HUDEP-2 (cell line): ENCODE results near the gene ACSS1.

ENCODE experiments used
- DNase-seq, 76 experiments: peaks; one replicate each; lab custom pipeline; 2025; ENCODE audit not compliant: unreplicated experiment in 76 of 76; lab: John Stamatoyannopoulos, UW

Gene ACSS1

DNA sequence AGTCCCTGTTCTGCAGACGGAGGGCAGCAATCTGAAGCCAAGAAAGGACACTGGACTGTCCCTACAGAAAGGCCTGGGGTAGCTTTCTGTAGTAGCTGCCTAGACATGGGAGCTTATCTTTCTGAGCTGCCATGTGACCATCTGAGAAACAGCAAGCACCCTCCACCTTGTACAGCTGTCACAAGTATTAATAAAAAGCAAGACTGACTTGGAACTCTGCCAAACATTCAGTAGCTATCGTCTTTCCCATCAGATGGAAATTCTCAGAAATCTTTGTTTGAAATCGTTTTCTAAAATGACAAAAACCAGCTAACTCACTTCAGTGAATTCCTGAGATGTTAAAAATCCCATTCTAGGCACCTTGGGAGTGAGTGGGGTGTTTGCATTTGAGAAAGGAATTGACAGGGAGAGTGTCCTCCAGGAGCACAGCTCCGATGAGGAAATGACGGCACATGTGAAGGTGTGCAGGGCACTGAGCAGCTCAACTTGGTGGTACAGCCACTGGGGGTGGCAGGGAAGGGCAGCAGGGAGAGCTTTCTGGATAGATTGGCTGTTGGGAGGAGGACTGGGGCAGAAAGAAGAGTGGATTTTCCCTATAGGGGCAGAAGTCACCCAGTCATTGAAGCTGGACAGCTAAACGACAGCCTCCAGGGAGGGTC is 24.5 kb downstream of the ACSS1 start:
- DNase-seq: peak in 21 of 76 experiments; percentile 8 to 51 (median 24)

DNA sequence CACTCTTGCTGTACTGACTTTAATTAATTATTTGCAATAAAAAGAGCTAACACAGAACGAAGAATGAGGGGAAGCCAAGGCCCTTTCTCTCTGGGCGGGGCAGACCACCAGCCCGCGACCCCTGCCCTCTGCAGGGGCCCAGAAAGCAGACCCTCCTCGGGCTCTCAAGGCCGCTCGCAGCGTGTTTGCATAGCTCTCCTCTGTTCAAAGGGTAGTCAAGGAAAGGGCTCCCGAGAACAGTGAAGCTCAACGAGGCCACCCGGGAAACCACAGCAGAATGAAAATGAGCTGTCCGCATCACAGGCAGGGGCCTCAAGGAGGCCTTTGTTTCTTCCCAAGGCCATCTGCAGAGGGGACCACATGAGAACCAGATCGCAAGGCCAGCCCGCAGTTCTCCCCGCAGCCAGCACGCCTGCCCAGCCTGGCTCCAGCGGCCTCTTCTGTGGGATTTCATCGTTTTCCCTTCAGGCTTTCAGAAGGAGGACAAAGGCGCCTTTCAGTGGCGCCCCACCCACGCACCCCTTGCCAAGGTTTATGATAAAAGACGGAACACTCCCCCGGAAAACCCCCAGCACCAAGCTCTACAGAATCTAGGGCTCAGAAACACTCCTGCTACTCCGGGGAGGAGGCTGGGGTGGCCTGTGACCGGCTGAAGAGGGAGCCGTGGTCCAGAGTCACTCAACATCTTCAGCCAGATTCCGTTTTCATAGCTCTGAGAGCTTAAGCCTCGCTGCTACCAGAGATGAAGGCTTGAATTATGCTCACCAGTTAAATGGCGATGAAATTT is 25.3 kb downstream of the ACSS1 start:
- DNase-seq: peak in 14 of 76 experiments; percentile 6 to 46 (median 22)

DNA sequence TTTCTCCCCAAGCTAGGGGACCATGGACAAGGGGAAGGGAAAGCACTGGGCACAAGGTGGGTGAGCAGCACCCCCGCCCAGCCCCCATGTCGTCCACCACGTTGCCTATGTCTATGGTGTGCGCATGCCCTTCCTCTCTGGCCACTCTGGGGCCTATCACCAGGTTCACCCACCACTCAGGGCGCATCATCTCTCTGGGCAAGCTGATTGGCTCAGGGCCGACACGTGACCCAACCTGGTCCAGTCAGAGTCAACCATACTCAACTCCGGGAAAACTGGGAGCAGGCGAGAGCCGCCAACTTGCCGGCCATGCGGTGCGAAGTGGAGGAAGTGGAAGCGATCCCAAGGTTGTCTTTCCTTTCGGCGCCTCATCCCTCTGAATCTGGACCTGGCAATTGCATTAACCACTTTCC is 25.9 kb downstream of the ACSS1 start:
- DNase-seq: no peak

DNA sequence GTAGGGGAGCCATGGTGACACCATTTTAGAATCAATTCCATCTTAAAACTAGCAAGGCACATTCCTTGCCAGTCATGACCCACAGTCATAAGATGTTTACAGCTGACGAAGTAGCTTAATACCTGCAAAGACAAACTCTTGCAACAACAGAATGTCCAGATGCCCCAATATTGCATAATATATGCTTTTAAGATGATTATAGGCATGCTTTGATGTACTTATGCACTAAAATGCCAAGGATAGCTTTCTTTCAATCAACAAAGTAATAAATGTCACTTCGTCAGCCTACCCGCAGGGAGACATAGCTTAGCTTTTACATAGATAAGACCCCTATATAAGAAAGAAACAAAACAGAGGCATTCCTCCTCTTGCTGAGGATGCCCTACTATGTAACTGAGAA is 26.7 kb downstream of the ACSS1 start:
- no peak for DNase-seq

DNA sequence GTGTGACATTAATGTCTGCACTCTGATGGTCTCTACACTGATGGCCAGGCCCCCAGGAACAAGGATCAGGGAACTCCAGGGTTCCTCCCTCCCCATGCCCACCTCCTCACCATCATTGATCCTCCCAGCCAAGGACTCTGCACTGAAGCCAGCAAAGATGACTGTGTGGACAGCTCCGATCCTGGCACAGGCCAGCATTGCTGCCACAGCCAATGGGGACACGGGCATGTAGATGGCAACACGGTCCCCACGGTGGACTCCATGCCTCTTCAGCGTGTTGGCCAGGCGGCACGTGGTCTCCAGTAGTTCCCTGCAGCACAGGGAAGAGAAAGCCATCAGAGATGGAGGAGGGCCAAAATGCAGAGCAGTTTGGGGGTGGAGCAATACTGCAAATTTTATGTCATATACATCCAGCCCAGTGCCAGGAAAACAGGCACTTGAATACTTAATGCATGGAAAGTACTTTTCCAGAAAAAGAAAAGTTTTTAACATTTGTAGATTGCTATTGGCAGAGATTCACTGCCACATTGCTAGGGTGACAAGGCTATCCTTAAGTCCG is 27.2 kb downstream of the ACSS1 start:
- no peak for DNase-seq

DNA sequence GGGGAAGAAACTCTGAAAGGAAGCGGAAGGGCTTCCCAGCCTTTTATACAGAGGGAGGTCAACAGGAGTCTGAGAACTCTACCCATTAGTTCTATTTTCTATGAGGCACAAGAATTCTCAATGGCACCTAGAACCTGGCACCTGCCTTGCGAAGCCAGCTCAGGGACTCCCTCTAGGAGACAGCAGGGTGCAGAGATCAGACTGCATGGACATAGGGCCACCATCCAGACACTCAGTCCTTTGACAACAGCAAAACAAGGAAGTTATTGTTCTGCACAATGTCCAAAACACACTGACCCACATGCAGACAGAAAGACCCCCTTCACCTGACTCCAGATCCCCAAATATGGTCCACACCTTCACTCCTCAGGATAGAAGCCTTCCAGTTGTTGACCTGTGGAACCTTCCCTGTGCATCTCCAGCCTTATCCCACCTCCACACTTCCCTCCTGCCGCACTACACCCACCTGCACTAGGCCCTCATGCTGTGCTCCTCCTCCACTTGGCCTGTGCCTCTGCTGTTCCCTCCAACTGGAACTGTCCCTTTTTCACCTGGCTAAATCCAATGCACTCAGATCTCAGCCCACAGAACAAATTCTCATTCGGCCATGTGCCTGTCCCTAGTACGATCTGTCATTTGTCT is 27.8 kb downstream of the ACSS1 start:
- no peak for DNase-seq

DNA sequence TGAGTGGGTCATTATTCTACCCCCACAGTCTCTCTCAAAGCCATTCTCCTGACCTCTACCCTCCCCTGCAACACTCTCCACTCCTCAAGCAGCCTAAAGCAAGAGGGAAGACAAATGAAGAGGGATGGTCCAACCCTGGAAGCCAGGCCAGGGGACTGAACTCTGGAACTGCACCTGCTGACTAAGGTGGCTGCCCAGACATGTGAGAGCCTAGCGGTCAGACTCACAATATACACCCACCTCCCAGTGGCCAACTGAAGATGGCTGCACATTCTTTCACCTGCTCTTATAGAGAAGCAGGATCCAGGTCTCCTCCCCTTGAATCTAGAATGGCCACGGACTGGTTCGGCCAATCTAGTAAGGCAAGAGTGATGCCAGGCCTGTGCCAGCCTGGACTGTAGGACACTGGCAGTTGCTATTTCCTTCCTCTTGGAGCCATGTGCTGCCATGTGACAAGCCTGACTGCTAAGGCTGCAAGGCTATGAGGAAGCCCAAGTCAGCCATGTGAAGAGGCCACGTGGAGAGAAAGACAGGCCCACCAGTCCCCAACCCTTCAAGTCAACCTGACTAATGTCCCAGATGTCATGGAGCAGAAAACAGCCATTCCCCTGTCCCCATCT is 31.8 kb downstream of the ACSS1 start:
- no peak for DNase-seq

DNA sequence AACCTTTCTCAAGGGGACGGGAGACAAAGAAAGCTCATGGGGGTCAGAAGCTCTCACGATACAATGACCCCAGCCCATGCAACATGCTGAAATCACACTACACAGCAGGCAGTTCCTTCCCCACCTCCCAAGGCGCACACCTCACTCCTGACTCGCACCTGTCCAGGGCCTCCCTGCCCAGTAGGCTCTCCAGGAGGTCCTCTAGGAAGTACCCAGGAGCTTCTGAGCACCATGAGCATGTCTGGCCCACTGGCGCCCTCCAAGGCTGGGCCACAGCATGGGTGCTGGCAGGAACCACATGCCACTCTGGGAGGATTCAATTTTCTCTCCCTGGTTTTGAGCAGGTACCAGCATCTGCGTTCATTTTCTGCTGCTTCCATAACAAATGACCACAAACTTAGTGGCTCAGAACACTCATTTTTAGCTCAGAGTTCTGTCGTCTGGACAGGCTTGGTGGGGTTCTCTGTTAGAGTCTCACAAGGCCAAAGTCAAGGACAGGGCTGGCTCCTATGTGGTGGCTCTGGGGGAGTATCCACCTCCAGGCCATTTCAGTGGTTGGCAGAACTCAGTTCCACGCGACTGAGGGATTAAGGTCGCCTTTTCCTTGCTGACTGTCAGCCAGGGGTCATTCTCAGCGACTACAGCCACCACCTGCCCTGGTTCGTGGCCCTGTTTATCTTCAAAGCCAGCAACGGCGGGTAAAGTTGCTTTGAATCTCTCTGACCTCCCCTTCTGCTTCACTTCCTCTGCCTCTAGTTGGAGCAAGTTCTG is 32.7 kb downstream of the ACSS1 start:
- DNase-seq: no peak

DNA sequence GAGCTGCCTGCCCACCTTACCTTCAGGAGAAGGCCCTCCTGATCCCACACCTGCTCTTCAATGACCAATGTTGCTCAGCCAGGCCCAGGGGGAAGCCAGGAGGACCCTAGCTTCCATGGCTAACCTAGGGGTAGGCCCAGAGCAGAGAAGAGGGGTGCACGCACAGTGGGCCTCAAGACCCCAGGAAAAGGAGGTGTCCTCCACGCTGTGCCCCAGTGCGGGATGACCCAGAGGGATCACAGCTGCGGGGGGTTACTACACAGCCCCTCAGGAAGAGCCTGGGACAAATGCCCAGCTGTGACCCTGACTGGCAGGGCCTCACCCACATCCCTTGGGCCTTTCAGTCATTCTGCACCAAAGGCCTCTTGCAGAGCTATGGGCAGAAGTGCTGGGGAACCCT is 33.8 kb downstream of the ACSS1 start:
- DNase-seq: no peak

DNA sequence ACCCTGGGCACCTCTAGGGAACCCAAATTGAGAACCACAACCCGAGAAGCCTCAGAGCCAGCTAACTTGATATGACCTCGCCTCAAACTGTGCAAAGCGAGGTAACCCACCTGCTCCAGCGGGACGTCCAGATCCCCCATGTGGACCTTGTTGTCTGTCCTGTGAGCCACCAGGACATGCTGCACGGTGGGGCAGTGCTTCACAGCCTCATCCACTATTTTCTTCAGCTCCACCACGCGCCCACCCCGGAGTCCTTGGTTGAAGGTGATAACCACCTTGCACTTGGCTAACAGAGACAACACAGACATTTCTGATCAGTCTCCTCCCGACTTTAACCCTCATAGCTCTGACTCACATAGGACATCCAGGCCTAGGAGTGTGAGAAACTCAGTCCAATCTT is 34.6 kb downstream of the ACSS1 start:
- peak in 9 of 76 experiments; percentile 7 to 23 (median 16) for DNase-seq

DNA sequence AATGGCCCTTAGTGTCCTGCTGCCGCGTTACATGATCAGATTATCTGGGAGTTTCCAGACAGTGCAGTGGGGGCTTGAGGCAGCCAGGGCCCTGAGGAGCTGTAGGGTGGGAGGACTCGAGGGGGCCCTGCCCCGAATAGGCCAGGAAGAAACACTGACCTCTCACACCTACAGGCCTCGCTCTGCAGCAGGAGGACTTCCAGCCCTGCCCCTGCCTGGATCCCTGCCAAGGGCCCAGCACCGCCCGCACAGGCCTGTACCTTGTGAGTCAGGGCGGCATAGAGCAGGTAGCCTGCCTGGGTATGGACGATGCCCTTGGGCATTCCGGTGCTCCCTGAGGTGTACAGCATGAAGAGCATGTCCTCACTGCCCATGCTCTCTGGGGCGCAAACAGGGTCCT is 35.3 kb downstream of the ACSS1 start:
- DNase-seq: peak in 14 of 76 experiments; percentile 3 to 34 (median 18)

DNA sequence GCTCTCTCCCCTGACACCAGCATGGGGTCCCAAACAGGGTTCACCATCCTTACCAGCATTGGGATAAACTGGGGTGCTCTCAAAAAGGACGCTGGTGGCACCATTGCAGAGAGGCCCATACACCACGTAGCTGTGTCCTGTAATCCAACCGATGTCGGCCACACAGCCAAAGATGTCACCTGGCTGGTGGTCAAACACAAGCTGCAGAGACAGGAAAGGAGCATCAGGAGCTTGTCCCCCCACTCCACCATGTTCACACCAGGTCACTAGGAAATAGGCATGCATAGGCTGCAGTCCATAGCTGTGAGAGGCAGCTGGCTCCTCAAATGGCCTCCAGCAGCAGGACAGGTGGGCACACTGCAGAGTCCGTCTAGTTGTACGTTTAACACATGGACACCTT is 36.6 kb downstream of the ACSS1 start:
- no peak for DNase-seq

DNA sequence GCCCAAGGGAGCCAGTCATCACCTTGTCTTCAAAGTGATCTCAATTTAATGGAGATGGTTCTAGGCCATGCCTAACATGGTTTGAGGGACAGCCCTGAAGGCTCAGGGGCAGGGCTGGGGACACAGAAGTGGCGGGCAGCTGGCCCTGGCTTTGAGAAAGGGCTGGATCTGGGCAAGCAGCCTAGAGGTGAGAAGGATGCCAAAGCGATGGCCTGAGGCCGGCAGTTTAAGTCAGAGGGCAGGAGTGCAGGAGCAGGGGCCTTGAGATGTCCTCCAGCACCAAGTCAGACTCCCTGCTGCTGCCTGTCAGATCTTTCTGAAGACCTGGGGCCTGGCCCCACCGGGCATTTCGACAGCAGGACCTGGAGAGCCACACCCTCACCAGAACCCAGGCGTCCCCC is 37.0 kb downstream of the ACSS1 start:
- DNase-seq: no peak

DNA sequence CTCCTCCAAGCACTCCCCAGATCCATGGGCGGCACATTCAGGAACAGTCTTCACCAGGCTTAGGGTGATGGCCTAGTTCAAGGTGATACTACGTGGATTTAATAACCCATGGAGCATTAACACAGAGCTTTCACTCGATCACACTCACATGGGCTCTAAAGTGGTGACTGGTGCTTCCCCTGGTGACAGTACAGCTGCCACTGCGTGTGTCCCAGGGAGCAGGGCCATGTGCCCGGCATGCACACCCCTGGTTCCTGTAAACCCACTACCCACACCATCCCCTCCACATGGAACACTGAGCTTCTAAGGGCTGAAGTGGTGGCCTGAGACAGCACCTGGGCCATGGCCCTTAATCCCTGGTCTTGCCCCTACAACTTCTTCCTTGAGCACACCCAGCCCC is 37.6 kb downstream of the ACSS1 start:
- no peak for DNase-seq

DNA sequence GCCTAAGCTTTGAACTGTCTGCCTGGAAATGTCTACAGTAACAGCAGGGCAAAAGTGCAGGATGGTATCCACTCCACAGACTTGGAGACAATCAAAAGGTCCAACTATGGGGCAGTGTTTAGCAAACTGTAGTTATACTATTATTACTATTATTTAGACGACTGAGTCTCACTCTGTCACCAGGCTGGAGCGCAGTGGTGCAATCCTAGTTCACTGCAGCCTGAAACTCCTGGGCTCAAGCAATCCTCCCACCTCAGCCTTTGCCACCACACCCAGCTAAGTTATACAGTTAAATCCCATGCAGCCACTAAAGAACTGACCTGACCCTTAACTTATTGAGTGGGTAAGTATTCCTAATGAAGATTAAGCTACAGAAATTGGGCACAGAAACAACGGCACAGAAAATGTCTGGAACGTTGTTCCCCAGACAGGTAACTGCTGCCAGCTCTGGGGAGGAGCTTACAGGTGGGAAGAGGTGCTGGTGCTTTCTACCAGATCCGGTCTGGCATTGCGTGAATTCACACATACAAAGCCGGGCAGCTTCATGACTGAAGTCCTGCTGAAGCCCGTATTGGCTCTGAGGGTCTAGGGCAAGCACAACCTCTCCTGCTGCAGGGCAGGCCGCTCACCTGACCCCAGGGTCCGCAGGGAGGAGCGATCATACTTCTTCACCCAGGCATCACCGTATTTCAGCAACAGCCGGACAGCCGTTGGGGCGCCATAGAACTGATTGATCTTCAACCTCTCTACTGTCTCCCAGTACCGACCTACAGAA is 38.4 kb downstream of the ACSS1 start:
- DNase-seq: no peak

DNA sequence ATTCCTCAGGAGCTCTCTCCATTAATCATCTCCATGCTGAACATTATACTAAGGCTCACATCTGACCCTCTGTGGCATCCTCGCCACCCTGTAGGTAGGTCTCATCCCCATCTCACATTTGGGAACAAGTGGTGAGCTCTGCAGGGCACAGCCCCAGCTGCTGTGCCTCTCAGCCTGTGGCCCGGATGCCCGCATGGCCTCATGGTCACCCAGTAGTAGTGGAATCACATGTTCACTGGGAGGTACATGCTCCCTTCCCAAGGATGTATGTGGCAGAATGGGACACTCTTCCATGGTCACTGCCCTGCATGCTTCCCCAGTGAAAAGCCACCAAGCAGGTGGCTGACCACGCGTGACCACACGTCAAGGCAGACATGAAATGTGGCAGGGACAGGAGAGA is 39.1 kb downstream of the ACSS1 start:
- no peak for DNase-seq

DNA sequence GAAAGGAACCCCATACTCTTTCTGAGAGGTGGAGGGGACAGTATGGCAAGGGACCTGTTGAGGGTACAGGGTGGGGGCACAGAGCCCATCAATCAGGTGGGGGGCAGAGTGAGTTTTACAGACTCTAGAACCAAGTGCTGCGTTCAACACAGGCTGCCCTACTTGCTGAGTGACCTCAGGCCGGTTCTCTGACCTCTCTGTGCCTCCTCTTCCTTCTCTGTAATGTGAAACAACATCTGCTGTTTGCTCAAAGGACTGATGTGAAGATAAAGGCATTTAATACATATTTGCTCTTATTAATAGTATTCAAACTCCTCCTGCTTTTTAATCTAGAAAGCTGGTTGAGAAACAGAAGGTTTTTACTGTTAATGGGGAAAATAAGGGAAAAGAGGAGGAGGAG is 39.5 kb downstream of the ACSS1 start:
- no peak for DNase-seq

DNA sequence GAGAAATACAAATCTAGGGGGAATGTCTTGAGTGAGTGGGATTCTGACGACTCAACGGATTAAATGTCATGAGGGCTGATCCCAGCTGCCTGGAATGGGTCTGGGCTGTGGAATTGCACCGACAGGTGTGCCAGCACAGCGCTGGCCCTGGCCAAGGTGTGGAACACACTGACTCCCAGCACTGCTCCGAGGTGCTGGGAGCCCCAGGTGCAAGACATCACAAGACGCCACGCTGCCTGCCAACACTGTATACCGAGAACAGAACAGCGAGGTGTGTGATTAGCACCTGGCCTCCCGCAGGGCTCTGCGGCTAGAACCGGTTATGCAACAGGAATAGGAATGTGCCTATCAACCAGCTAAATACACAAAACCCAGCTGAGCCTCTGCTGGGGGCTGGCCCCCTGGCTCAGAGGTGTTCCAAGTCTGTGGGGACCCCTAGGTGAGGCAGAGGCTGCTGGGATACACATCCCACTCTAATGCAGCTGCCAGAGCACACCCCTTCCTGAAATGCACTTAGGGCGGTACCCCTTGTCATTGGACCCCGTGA is 40.6 kb downstream of the ACSS1 start:
- no peak for DNase-seq

DNA sequence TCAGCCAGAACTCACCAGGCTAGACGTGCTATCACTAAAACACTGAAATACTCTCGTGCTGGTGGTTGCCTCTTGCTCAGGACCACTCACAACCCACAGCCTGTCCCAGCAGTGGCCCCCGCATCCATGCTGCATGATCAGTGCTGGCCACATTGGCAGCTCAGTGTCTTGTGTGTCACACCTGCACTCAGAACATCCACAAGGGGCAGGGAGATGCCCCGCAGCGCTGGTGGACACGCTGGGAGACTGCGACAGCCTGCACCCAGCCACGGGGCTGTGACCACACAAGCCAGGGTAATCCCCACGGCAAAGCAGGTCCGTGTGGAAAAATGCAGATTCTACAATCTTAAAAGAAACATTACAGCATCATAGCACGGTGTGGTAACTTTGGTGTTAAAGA is 41.5 kb downstream of the ACSS1 start:
- no peak for DNase-seq
